GM12892 (cell line): Measurements from ENCODE around the gene ZDHHC3.

ENCODE experiments used
- DNase-seq: peaks from one replicate; pipeline ENCODE4 v3.0.0; 2011; ENCODE audit not compliant: insufficient read length
- FAIRE-seq: peaks from 2 replicates; lab custom pipeline; 2011; peaks lifted over from hg19 to GRCh38; lab: Jason Lieb, UNC
- POLR2A ChIP-seq: IDR thresholded peaks from 2 replicates; pipeline ENCODE4 v1.6.1; 2011; ENCODE audit warnings: low read depth, low read length, control low read depth
- POLR2AphosphoS5 ChIP-seq: IDR thresholded peaks from 2 replicates; pipeline ENCODE4 v1.6.1; 2011; ENCODE audit warnings: low read depth, low read length, control low read depth
- TAF1 ChIP-seq: IDR thresholded peaks from 2 replicates; pipeline ENCODE4 v1.6.1; 2011; ENCODE audit warnings: low read depth, mild to moderate bottlenecking, control low read depth, low read length, borderline replicate concordance

Gene ZDHHC3

GRCh38 chr3:45009868-45010267, 33.9 kb upstream of the ZDHHC3 start:
- DNase-seq, result no peak
- FAIRE-seq, result no peak
- TF ChIP-seq POLR2AphosphoS5, result no peak
- no peak for TF ChIP-seq TAF1
- no peak for TF ChIP-seq POLR2A

GRCh38 chr3:45008117-45008516, 32.1 kb upstream of the ZDHHC3 start:
- TF ChIP-seq POLR2A (no peak), TAF1 (no peak), POLR2AphosphoS5 (no peak)
- DNase-seq (no peak), FAIRE-seq (no peak)

- DNase-seq (no peak), FAIRE-seq (no peak)
- TF ChIP-seq TAF1 (no peak), POLR2A (no peak), POLR2AphosphoS5 (no peak)
Measured at GRCh38 chr3:45007091-45007490, 31.1 kb upstream of the ZDHHC3 start.

- FAIRE-seq, result no peak
- no peak for TF ChIP-seq POLR2A
- TF ChIP-seq TAF1, result no peak
- TF ChIP-seq POLR2AphosphoS5, result no peak
Measured at GRCh38 chr3:45003859-45004258, 27.9 kb upstream of the ZDHHC3 start.

GRCh38 chr3:45003406-45003805, 27.4 kb upstream of the ZDHHC3 start:
- TF ChIP-seq POLR2AphosphoS5 (no peak), POLR2A (no peak), TAF1 (no peak)
- DNase-seq (no peak), FAIRE-seq (no peak)

More at GRCh38 chr3:45003859-45004258, 27.9 kb upstream of the ZDHHC3 start:
- no peak for DNase-seq

GRCh38 chr3:45002720-45003119, 26.7 kb upstream of the ZDHHC3 start:
- TF ChIP-seq POLR2A, result no peak
- TF ChIP-seq TAF1, result no peak
- no peak for TF ChIP-seq POLR2AphosphoS5
- FAIRE-seq, result no peak
- no peak for DNase-seq

- no peak for DNase-seq
- no peak for TF ChIP-seq POLR2A
- no peak for TF ChIP-seq POLR2AphosphoS5
- no peak for TF ChIP-seq TAF1
- FAIRE-seq, result no peak
Measured at GRCh38 chr3:45002139-45002660, 26.2 kb upstream of the ZDHHC3 start.

- TF ChIP-seq POLR2AphosphoS5 (no peak), POLR2A (no peak), TAF1 (no peak)
- DNase-seq (no peak), FAIRE-seq (no peak)
Measured at GRCh38 chr3:45001738-45002137, 25.8 kb upstream of the ZDHHC3 start.

GRCh38 chr3:45000823-45001222, 24.8 kb upstream of the ZDHHC3 start:
- FAIRE-seq (no peak), DNase-seq (no peak)
- no peak for TF ChIP-seq TAF1
- TF ChIP-seq POLR2AphosphoS5, result no peak
- TF ChIP-seq POLR2A, result no peak

- no peak for FAIRE-seq
- TF ChIP-seq POLR2AphosphoS5, result no peak
- TF ChIP-seq TAF1, result no peak
- TF ChIP-seq POLR2A, result no peak
- no peak for DNase-seq
Measured at GRCh38 chr3:44999782-45000181, 23.8 kb upstream of the ZDHHC3 start.

- FAIRE-seq (no peak), DNase-seq (no peak)
- no peak for TF ChIP-seq POLR2A
- TF ChIP-seq TAF1, result no peak
- no peak for TF ChIP-seq POLR2AphosphoS5
Measured at GRCh38 chr3:44996556-44996969, 20.6 kb upstream of the ZDHHC3 start.

GRCh38 chr3:44995142-44995770, 19.3 kb upstream of the ZDHHC3 start:
- FAIRE-seq (no peak), DNase-seq (no peak)
- TF ChIP-seq POLR2AphosphoS5, result no peak
- TF ChIP-seq POLR2A, result no peak
- TF ChIP-seq TAF1, result no peak
